ENCODE results near the gene EHBP1L1.

DNA sequence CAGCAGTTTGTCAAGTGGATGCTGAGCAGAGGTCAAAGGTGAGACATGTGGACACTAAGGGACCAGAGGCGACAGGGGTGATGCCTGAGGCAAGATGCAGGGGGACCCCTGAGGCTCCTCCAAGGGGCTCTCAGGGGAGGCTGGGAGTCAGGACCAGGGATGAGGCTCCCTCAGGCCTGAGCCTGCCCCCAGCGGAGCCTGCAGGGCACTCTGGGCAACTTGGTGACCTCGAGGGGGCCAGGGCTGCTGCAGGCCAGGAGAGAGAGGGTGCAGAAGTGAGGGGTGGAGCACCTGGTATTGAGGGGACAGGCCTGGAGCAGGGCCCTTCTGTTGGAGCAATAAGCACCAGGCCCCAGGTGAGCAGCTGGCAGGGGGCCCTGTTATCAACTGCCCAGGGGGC lies 6.1 kb downstream of the EHBP1L1 start:
- TF ChIP-seq, protein P1, sequence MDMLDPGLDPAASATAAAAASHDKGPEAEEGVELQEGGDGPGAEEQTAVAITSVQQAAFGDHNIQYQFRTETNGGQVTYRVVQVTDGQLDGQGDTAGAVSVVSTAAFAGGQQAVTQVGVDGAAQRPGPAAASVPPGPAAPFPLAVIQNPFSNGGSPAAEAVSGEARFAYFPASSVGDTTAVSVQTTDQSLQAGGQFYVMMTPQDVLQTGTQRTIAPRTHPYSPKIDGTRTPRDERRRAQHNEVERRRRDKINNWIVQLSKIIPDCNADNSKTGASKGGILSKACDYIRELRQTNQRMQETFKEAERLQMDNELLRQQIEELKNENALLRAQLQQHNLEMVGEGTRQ (IDR thresholded peaks at IDR 0.05; ENCODE audit: low read length), result no peak
- TF ChIP-seq CTCF (IDR thresholded peaks at IDR 0.05; ENCODE audit: control extremely low read depth in 1 of 3, insufficient read depth in 1 of 3, low read depth in 1 of 3, low read length in 3 of 3) (no peak), POLR2A (IDR thresholded peaks at IDR 0.05; ENCODE audit: control extremely low read depth in 1 of 2, low read depth in 2 of 2, low read length in 2 of 2) (no peak), YY1 (IDR thresholded peaks at IDR 0.05; ENCODE audit: low read depth, low read length) (no peak)
